ENCODE measurements around the gene FAM124B. TPM values are rescaled to one million over a fixed set of nuclear protein-coding genes. Genes with fewer than 3 reads are reported as not detected.

Gene FAM124B
- total RNA-seq, 1 donor from 2014 or later, result not detected

GRCh38 chr2:224433442-224433841 is 31.5 kb upstream of the FAM124B start:
- H3K27me3 Mint-ChIP-seq, result no peaks in the 10 kb centered on the region
- H3K9me3 Mint-ChIP-seq (ENCODE audit: low read depth), result peaks cover 9% of the 10 kb centered on the region
- peaks cover 3% of the 10 kb centered on the region for H3K4me1 Mint-ChIP-seq (ENCODE audit: low read depth)
- H3K27ac Mint-ChIP-seq, result no peak overlapping the region
- no peak overlapping the region for H3K4me3 Mint-ChIP-seq (ENCODE audit: low read depth)
- TF ChIP-seq, protein P1, sequence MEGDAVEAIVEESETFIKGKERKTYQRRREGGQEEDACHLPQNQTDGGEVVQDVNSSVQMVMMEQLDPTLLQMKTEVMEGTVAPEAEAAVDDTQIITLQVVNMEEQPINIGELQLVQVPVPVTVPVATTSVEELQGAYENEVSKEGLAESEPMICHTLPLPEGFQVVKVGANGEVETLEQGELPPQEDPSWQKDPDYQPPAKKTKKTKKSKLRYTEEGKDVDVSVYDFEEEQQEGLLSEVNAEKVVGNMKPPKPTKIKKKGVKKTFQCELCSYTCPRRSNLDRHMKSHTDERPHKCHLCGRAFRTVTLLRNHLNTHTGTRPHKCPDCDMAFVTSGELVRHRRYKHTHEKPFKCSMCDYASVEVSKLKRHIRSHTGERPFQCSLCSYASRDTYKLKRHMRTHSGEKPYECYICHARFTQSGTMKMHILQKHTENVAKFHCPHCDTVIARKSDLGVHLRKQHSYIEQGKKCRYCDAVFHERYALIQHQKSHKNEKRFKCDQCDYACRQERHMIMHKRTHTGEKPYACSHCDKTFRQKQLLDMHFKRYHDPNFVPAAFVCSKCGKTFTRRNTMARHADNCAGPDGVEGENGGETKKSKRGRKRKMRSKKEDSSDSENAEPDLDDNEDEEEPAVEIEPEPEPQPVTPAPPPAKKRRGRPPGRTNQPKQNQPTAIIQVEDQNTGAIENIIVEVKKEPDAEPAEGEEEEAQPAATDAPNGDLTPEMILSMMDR (IDR thresholded peaks at IDR 0.05; ENCODE audit: unreplicated experiment), result no peak
- no peaks in the 10 kb centered on the region for H3K36me3 Mint-ChIP-seq (ENCODE audit: insufficient read depth)
- no peak for DNase-seq (ENCODE audit: low spot score, unreplicated experiment)

- H3K9me3 Mint-ChIP-seq (ENCODE audit: low read depth), result peaks cover 9% of the 10 kb centered on the region
- H3K36me3 Mint-ChIP-seq (ENCODE audit: insufficient read depth), result no peaks in the 10 kb centered on the region
- no peak overlapping the region for H3K27ac Mint-ChIP-seq
- H3K4me3 Mint-ChIP-seq (ENCODE audit: low read depth), result no peak overlapping the region
- TF ChIP-seq, protein P1 (IDR thresholded peaks at IDR 0.05; ENCODE audit: unreplicated experiment), result no peak
- peaks cover 3% of the 10 kb centered on the region for H3K4me1 Mint-ChIP-seq (ENCODE audit: low read depth)
- DNase-seq (ENCODE audit: low spot score, unreplicated experiment), result no peak
- no peaks in the 10 kb centered on the region for H3K27me3 Mint-ChIP-seq
Measured at GRCh38 chr2:224432003-224432579, 30.2 kb upstream of the FAM124B start.

DNA sequence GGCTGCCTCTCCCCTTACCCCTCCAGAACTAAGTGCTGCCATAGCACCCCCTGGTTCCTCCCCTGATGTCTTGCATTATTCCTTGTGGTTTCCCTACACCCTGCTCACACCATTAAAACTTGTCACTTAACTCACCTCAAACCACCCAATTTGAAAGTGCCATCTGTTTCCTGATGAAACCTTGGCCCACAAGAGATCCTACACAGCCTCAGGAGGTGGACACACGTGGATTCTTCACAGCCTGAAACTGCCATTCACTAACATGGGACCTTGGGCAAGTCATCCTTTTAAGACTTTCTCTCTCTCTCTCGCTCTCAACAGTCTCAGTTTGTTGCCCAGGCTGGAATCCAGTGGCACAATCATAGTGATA is 27.5 kb upstream of the FAM124B start:
- H3K9me3 Mint-ChIP-seq (ENCODE audit: low read depth), result peaks cover 17% of the 10 kb centered on the region
- H3K4me1 Mint-ChIP-seq (ENCODE audit: low read depth), result peaks cover 3% of the 10 kb centered on the region
- peak overlapping the region; percentile 84 for H3K27ac Mint-ChIP-seq
- H3K4me3 Mint-ChIP-seq (ENCODE audit: low read depth), result no peak overlapping the region
- H3K36me3 Mint-ChIP-seq (ENCODE audit: insufficient read depth), result peaks cover 2% of the 10 kb centered on the region
- no peaks in the 10 kb centered on the region for H3K27me3 Mint-ChIP-seq
- no peak for DNase-seq (ENCODE audit: low spot score, unreplicated experiment)
- TF ChIP-seq, protein P1 (IDR thresholded peaks at IDR 0.05; ENCODE audit: unreplicated experiment), result no peak

DNA sequence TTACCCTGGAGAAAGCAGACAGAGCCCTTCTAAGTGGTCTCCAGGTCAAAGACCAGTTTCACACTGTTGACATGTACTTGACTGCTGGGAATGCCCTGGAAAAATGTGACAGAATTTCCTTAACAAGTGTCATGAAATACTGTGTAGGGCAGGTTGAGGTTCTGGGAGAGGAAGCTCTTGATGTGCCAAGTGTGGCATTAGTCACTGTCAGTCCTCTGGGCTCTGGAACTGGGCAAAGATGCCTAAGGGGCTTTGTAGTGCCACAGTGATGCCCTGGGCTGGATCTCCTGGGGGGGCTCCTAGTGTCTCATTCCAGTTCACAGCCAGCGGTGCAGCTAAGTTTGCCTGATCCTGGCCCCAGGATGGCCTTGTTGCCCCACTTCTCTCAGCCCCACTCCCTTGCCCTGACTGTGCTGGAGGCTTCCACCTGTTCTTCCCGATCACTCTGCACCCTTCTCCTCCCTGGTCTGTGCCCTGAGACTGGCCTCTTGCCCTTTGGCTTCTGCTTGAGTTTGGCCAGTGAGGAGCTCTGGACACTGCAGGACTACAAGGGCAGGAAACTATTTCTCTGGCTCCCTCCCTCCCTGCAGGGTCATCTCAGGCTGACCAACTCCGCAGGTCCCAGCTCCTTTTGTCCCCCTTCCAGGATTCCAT is 27.0 kb upstream of the FAM124B start:
- Mint-ChIP-seq H3K27me3 (no peaks in the 10 kb centered on the region), H3K4me3 (ENCODE audit: low read depth) (no peak overlapping the region), H3K4me1 (ENCODE audit: low read depth) (peaks cover 3% of the 10 kb centered on the region), H3K27ac (no peak overlapping the region), H3K9me3 (ENCODE audit: low read depth) (peaks cover 19% of the 10 kb centered on the region), H3K36me3 (ENCODE audit: insufficient read depth) (peaks cover 2% of the 10 kb centered on the region)
- DNase-seq (ENCODE audit: low spot score, unreplicated experiment), result no peak
- TF ChIP-seq, protein P1 (IDR thresholded peaks at IDR 0.05; ENCODE audit: unreplicated experiment), result no peak

- TF ChIP-seq, protein P1 (IDR thresholded peaks at IDR 0.05; ENCODE audit: unreplicated experiment), result no peak
- Mint-ChIP-seq H3K27me3 (no peaks in the 10 kb centered on the region), H3K36me3 (ENCODE audit: insufficient read depth) (peaks cover 2% of the 10 kb centered on the region), H3K27ac (no peak overlapping the region), H3K4me3 (ENCODE audit: low read depth) (no peak overlapping the region), H3K9me3 (ENCODE audit: low read depth) (peaks cover 16% of the 10 kb centered on the region), H3K4me1 (ENCODE audit: low read depth) (no peaks in the 10 kb centered on the region)
- DNase-seq (ENCODE audit: low spot score, unreplicated experiment), result no peak
Measured at GRCh38 chr2:224427471-224427870, 25.6 kb upstream of the FAM124B start.

All from progenitor cell of endocrine pancreas (in vitro differentiated cells).